Stimulated activated CD4-positive, alpha-beta T cell treated with anti-CD3 and anti-CD28 coated beads, Interleukin-4, amount 100 ng/mL, for 1 hour (primary cell): ENCODE data around the gene RTN4R.

ENCODE experiments used
- DNase-seq: peaks from one replicate; pipeline ENCODE4 v3.0.0-alpha.2; 2020

RTN4R gene

DNA sequence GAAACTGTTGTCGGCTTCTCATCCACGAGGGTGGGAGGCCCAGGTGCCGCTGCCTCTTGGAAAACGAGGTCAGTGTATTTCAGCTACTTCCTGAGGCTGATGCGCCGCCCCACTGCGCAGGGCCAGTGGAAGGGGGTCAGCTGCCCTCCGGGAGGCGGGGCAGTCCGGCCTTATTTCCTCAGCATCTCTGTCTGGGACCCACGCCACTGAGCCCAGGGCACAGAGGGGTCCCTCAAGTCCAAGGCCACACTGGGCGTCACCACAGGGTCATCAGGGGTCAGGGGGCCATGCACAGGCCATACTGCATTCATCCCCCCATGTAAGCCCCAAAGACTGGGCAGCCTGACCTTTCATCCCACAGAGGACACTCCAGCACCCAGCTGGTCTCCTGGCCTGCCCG lies 12.1 kb downstream of the RTN4R start:
- no peak for DNase-seq

DNA sequence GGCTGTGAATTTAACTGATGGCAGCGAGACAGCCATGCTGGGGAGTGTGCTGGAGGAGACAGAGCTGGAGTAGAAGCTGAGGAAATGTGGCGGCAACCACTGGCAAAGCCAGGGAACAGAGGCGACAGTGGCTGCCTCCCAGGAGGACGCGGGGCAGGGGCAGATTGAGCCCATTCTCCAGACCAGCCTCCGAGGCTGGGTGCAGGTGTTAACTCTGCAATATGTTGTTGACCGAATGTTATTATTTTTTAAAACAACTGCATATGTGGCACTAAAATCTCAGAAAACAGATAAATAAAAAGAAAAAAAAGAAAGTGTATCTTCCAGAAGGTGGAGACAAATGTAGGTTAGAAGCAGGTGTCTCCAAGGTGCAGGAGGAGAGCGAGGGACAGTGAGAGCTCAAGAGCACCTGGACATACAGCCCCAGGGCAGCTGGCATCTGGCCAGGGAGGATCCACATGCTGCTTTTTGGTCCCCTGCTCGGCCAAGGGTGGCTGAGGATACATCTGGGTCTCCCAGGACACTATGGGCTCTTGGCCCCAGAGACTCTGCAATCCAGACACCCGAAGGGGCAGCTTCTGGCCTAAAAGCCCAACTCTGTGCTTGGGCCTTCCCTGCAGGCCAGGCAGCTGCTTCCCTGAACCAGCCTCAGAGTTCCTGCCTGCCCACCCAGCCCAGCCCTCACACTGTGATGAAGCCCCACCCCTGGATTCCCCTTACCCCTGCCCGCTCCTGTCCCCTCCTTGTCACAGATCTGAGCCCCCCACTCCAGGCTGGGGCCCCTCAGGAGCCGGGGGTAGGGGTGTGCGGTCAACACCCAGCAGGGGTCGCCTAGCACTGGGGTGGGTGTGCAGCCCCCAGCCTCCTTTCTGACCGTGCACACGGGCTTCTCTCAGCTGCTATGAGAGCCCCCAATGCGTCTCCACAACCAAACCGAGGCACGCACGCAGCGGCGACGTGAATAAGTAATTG lies 12.9 kb downstream of the RTN4R start:
- no peak for DNase-seq

DNA sequence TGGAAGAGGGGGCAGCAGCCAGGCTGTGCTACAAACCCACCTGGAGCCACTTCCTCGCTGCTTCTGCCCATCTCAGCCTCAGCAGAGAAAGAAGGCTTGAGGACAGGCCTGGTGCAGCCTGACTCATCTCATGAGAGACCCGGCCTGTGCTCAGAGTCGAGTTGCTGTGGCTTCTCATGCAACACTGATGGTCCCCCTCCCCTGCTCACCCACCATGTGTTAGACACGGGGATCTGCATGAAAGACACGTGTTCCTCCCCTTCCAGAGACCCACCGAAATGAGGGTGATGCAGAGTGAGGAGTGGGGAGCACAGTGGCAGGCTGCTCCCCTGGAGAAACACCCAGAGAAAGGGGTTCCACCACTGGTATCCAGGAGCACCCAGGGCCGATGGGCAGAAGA lies 15.0 kb downstream of the RTN4R start:
- DNase-seq: no peak

DNA sequence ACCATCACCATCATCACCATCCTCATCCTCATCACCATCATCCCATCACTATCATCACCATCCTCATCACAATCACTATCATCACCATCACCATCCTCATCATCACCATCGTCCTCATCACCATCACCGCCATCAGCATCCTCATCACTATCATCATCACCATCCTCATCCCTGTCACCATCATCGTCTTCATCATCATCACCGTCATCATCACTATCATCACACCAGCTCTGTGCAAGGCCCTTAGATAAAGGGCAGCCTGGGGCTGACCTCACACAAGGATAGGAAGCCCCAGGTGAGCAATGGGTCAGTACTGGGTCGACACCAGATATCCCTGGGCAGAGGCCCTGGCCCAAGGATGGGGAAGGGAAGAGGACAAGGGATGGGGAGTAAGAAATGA lies 16.1 kb downstream of the RTN4R start:
- no peak for DNase-seq

DNA sequence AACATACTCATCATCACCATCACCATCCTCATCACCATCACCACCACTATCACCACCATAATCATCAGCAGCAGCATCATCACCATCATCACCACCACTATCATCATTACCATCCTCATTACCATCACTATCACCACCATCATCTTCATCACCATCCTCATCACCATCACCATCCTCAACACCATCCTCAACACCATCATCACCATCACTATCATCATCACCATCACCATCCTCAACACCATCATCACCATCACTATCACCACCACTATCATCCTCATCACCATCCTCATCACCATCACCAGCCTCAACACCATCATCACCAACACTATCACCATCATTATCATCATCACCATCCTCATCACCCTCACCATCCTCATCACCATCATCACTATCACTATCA lies 16.6 kb downstream of the RTN4R start:
- DNase-seq: no peak

DNA sequence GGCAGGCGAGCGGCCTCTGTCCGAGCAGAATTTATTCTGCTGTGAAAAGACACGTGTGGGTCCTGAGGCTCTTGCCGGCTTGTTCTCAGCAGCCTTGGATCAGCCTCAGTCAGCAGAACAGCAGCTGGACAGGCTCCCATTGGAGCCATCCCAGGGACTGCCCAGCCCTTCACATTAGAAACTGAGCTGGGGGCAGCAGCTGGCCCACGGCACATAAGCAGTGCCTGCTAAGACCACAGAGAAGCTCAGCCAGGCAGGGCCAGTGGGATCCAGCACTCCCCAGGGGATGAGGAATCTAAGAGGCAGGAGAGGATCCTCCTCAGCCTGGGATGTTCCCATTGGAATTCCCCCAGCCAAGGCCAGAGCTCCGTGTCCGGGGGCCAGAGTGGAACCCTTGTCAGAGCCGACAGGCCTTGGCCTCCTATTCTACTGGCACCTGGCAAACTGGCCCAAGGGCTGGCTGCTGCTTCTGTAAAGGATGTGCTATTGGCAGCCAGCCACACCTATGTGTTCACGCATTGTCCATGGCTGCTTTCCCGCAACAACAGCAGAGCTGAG lies 18.2 kb downstream of the RTN4R start:
- DNase-seq: no peak

GRCh38 chr22:20248461-20248978 lies 19.6 kb downstream of the RTN4R start:
- DNase-seq: no peak

DNA sequence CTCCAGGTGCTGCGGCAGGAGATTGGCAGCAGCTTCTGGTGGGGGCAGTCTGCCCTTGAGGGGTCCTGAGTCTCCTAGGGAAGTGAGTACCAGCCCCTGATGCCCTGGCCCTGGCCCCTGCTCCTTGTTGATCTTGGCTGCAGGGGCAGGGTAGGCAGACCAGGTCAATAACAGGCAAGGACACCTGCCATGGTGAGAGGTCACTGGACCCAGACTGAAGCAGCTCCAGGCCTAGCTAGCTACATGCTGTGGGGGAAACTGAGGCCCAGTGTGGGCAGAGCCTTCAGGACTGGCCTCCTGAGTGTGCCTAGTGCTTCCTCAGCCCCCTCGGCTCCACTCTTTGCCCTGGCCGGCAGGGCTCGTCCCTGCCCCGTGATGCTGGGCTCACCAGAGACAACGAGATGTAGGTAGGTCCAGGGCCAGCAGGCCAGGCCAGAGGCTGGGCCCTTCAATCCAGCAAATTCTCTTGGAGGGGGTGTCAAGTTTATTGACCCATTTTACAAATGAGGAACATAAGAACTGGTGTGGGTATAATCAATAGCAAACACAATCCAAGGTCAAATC lies 20.4 kb downstream of the RTN4R start:
- DNase-seq: no peak

DNA sequence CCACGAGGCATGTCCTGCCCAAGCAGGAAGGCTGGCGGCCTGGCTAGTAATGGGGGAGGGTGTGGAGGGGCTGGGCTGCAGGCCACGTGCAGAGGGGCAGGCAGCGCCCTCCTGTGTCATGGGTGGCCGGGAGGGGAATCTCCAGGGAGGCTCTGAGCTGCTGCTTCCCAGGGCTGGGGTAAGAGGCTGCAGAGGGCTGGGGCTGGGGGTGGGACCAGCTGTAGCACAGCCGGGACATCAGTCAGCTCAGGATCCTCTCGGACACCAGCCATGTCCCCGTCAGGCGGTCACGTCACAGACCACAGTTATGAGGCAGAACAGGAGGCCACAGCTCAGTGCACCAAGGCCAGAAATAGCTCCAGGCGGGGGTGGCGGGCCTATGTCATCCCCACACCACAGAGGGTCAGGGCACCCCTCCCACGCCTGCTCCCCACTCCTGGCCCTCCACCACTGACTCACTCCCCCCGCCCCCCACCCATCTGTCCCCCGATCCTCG lies 21.1 kb downstream of the RTN4R start:
- DNase-seq: no peak

DNA sequence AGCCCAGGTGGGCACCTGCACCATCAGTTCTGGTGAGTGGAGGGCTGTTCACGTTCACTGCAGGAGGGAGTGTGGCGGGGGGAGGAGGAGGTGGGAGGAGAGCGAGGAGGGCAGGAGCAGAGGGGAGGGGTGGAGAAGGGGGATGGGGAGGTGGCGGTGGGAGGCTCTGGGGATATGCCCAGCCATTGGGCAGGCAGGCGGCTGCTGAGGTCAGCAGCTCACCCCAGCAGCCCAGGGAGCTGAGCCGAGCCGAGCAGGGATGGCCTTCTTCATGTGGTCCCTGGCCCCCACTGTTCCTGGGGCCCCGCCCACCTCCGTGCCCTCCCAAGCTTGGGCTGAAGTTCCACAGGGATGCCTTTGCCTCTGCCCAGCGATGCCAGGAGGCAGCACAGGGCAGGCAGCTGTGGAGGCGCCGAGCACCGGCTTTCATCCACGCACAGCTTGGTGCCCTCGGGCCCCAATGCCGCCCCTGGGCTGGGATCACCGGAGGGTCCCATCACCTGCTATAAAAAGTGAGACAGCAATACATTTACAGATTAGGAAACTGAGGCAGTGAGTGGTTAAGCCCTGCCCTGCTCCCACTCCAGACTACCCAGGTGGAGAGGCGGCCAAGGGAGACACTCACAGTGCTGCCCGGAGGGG lies 21.6 kb downstream of the RTN4R start:
- DNase-seq: no peak

DNA sequence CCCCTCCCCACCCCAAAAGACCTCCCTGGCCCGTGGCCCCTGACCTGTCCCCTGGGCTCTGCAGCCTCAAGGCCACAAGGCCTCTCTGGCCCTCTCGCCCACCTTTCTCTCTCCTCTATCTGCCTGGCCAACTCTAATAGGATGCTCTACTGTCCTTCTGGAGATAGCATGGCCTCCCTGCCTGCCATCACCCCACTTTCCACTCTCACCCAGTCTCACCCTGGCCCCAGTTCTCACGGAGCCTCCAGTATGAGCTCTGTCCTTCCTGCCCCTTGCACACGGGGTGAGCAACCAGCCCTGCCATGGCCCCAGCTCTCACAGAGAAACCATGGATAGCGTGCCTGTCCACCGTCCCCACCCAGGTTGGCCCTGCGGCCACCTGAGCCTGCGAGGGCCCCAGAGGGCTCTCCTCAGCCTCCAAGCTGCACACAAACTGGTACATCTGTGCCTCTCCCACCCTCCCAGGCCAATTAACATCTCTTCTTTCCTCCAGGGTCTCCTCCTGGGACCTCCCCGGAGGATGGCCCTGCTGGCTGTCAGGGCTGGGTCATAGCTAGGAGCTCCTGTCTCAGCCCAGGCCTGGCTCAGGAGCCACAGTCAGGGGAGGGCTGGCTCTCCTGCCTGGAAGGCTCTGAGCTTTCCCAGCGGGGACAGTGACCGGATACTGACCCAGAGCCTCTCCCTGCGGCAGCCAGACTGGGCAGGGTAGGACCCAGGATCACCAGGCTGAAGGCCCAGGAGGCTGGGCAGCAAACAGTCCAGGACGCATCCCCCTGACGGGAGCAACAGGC lies 22.3 kb downstream of the RTN4R start:
- DNase-seq: no peak

GRCh38 chr22:20244691-20245576 lies 23.2 kb downstream of the RTN4R start:
- peak; percentile 38 for DNase-seq

DNA sequence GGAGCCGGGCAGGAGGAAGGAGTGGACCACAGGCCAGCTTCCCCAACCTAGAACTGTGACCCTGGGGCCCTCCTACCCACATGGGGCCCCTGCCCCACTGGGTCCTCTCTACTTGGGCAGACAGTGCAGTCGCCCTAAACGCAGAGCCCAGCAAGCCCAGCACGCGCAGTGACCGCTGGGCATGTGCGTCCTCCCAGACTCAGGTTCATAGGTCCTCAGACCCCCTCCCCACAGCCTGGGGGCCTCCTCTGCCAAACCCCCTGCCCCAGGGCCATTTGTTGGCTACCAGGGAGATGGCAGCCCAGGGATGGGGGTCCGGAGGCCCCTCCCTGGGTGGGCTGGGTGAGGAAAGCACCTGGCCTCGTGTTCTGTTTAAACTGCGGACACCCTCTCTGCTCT lies 23.9 kb downstream of the RTN4R start:
- DNase-seq: no peak

- DNase-seq: peak; percentile 50
These were observed 24.4 kb downstream of the RTN4R start for GRCh38 chr22:20243537-20244249.

DNA sequence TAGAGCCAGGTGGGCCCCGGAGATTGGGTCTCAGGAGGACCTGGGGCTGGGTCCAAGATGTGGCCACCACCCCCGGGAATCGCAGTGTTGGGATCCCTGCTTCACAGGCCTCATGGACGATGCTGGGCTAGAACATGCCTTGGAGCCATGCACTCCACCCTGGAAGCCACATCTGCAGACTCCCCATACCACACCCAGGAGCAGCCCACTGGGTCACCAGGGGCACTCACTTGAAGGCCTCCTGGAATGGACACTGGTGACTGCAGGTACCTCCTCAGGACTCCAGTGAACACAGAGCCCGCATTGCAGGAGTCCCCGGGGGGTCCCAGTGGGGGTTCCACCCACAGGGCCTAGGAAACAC lies 25.0 kb downstream of the RTN4R start:
- DNase-seq: no peak

GRCh38 chr22:20242393-20243175 lies 25.5 kb downstream of the RTN4R start:
- DNase-seq: no peak

DNA sequence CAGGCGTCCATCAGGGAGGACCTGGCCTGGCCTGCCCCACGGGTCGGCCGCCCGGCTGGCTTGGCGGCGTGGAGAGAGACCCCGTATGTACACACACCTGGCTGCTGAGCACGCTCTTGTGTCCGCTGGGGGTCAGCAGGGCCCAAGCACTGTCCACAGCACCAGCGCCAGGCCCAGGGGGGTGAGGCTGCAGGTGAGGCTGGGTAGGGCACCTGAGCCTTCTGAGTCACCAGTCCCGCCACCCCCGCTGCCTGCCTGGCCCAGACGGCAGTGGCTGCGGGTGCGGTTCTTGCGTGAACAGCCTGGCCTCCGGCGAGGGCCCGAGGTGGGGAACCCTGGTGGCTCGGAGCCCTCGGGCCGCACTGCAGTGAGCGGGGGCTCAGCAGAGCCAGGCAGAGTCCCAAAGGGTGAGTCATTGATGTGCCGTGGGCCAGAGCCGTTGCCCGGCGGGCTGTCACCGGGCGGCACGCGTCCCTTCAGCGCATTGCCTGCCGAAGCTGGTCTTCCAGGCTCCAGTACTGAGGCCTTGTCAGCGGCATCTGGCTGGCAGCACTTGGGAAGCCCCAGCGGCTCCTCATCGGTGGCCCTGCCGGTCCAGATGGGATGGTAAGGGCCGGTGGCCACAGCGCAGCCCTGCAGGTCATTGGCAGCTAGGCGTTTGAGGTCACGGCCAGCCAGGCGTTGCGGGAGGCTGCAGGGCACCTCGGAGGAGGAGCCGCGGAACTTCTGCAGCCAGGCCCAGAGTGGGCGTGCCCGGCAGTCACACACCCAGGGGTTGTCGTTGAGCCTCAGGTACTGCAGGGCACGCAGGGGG lies 26.3 kb downstream of the RTN4R start:
- no peak for DNase-seq

- no peak for DNase-seq
These were observed 27.2 kb downstream of the RTN4R start for GRCh38 chr22:20240900-20241299.

- no peak for DNase-seq
These were observed 27.7 kb downstream of the RTN4R start for GRCh38 chr22:20240447-20240764.
